Neural crest cell (in vitro differentiated cells): ENCODE results near the gene ADGRG1. TPM values are rescaled to one million over a fixed set of nuclear protein-coding genes. Genes with fewer than 3 reads are reported as not detected.
"Not testable (repeated sequence)": the region's sequence is repeated elsewhere in the genome, so short reads cannot be mapped to it uniquely, and the experiment has no call there.

Source experiments
- DNase-seq: peaks from one replicate; pipeline ENCODE4 v3.0.0; 2021; ENCODE audit warnings: low read depth, mixed read lengths, low spot score
- H3K27ac Mint-ChIP-seq: one replicate; pipeline ENCODE4 v1.8.0; 2021; ENCODE audit warnings: mild to moderate bottlenecking, mixed read lengths; ENCODE audit not compliant: unreplicated experiment
- H3K27me3 Mint-ChIP-seq: 2 replicates; pipeline ENCODE4 v1.8.0; 2021; ENCODE audit warnings: low read depth, mild to moderate bottlenecking, mixed read lengths
- H3K36me3 Mint-ChIP-seq: 2 replicates; pipeline ENCODE4 v1.8.0; 2021; ENCODE audit warnings: low read depth, mild to moderate bottlenecking, mixed read lengths
- H3K4me1 Mint-ChIP-seq: 2 replicates; pipeline ENCODE4 v1.8.0; 2021; ENCODE audit warnings: mixed read lengths
- H3K4me3 Mint-ChIP-seq: one replicate; pipeline ENCODE4 v1.8.0; 2021; ENCODE audit warnings: mild to moderate bottlenecking, mixed read lengths
- H3K9me3 Mint-ChIP-seq: 2 replicates; pipeline ENCODE4 v1.8.0; 2021; ENCODE audit warnings: mixed read lengths
- CTCF ChIP-seq: fragments of 200-600 bp; sonication (generic); conservative IDR thresholded peaks from 2 replicates; pipeline ENCODE4 v1.5.0; 2021; ENCODE audit warnings: antibody characterized with exemption, mild to moderate bottlenecking
- total RNA-seq: library from RNA; stranded (reverse); gene quantifications from 2 replicates; pipeline ENCODE4 v1.2.1, GENCODE V29; 2021

The ADGRG1 gene
- total RNA-seq, 1 donor from 2014 or later = 58.5 TPM

DNA sequence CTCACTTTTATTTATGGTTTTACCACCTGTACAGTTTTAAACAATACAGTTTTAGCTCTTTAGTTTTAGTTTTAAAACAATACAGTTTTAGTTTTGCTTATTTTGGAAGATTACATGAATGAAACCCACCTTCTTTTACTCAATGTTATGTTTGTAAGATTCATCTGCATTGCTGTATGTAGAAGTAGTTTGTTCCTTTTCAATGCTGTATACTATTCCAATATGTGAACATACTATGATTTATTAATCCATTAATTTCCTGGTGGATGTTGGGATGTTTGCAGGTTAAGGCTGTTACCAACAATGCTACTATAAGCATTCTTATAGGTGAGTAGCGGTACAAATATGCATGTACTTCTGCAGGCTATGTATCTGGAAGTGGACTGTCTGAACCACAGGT lies 34.4 kb upstream of the ADGRG1 start:
- no peak for DNase-seq
- no peak for TF ChIP-seq CTCF
- Mint-ChIP-seq H3K27ac (no peak overlapping the region), H3K4me1 (peaks cover 11% of the 10 kb centered on the region), H3K4me3 (no peak overlapping the region), H3K27me3 (peaks cover 11% of the 10 kb centered on the region), H3K36me3 (peaks cover 2% of the 10 kb centered on the region), H3K9me3 (peaks cover 8% of the 10 kb centered on the region)

GRCh38 chr16:57594531-57595031 lies 33.8 kb upstream of the ADGRG1 start:
- H3K4me3 Mint-ChIP-seq = no peak overlapping the region
- H3K9me3 Mint-ChIP-seq = peaks cover 8% of the 10 kb centered on the region
- TF ChIP-seq CTCF = no peak
- no peak for DNase-seq
- peaks cover 11% of the 10 kb centered on the region for H3K27me3 Mint-ChIP-seq
- peaks cover 11% of the 10 kb centered on the region for H3K4me1 Mint-ChIP-seq
- peaks cover 2% of the 10 kb centered on the region for H3K36me3 Mint-ChIP-seq
- H3K27ac Mint-ChIP-seq = no peak overlapping the region

DNA sequence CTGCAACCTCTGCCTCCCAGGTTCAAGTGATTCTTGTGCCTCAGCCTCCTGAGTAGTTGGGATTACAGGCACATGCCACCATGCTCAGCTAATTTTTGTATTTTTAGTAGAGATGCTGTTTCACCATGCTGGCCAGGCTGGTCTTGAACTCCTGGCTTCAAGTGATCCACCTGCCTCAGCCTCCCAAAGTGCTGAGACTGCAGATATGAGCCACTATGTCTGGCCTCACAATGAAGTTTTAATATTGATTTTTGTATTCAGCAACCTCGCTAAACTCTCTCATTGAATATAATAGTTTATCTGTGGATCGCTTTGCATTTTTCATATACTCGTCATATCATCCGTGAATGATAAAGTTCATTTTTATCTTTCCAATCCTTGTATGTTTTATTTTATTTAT lies 32.2 kb upstream of the ADGRG1 start:
- not testable (repeated sequence) for H3K4me1 Mint-ChIP-seq, H3K27ac Mint-ChIP-seq, H3K36me3 Mint-ChIP-seq, H3K9me3 Mint-ChIP-seq, DNase-seq, H3K27me3 Mint-ChIP-seq, H3K4me3 Mint-ChIP-seq

DNA sequence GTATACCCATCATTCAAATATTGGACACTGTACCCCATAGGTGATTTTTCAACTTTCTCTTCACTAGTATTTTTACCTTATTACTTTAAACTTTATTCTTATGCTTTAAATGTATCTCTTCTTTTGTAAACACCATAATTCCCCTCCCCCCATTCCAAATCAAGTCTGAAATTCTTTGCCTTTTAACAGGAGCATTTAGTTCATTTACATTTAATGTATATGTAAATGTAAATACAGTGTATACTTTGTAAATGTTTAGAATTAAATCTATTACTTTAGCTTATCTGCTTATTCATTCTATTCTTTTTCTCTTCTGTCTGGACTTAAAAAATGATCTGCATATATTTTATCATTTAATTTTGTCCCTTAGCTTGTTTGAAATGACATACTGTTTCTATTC lies 30.0 kb upstream of the ADGRG1 start:
- H3K9me3 Mint-ChIP-seq = peaks cover 3% of the 10 kb centered on the region
- no peak overlapping the region for H3K27ac Mint-ChIP-seq
- H3K4me1 Mint-ChIP-seq = no peaks in the 10 kb centered on the region
- no peak overlapping the region for H3K4me3 Mint-ChIP-seq
- DNase-seq = no peak
- H3K27me3 Mint-ChIP-seq = peaks cover 3% of the 10 kb centered on the region
- H3K36me3 Mint-ChIP-seq = peaks cover 2% of the 10 kb centered on the region
- TF ChIP-seq CTCF = no peak

GRCh38 chr16:57600048-57600835 lies 28.2 kb upstream of the ADGRG1 start:
- Mint-ChIP-seq H3K36me3 (peaks cover 2% of the 10 kb centered on the region), H3K4me1 (peaks cover 5% of the 10 kb centered on the region), H3K27me3 (peaks cover 3% of the 10 kb centered on the region), H3K9me3 (peaks cover 3% of the 10 kb centered on the region), H3K27ac (no peak overlapping the region), H3K4me3 (no peak overlapping the region)
- peak; percentile 54 for DNase-seq
- peak; percentile 80 for TF ChIP-seq CTCF

GRCh38 chr16:57600952-57601580 lies 27.4 kb upstream of the ADGRG1 start:
- Mint-ChIP-seq H3K36me3 (peaks cover 2% of the 10 kb centered on the region), H3K27me3 (no peaks in the 10 kb centered on the region), H3K9me3 (peaks cover 3% of the 10 kb centered on the region), H3K4me3 (no peak overlapping the region), H3K27ac (no peak overlapping the region), H3K4me1 (peaks cover 12% of the 10 kb centered on the region)
- DNase-seq = no peak
- no peak for TF ChIP-seq CTCF
